Stimulated activated CD4-positive, alpha-beta T cell treated with anti-CD3 and anti-CD28 coated beads, Interleukin-12 subunit alpha, Interleukin-12 subunit beta, amount 100 ng/mL, for 24 hours (primary cell): ENCODE data around the gene CCDC17.

Experiments used
- DNase-seq, 2 experiments: peaks; one replicate each; pipeline ENCODE4 v3.0.0-alpha.2; 2020; ENCODE audit warnings: low read depth in 2 of 2

CCDC17 gene

DNA sequence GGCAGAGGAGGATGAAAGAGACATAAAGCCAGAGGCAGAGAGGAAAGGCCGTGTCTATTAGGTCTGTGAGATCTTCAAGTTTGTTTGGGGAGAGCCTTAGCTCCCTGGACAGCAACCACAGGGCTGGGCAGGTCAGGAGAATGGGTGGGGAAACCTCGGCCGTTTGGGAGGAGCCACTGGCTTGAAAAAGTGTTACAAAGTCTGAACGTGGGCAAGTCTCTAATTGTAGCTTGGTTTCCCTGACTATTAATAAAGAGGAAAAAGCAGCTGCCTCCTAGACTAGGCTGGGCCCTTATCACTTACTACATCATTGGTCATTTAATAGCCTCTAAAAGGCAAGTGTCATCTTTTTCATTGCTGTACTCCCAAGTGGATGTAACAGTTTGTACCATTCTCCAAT, at the start of gene CCDC17:
CCDC17 (minus strand) TSS at position 83 of the 400 bp plus-strand sequence. CDS start 145 bp downstream, outside the sequence.
- no peak for DNase-seq

DNA sequence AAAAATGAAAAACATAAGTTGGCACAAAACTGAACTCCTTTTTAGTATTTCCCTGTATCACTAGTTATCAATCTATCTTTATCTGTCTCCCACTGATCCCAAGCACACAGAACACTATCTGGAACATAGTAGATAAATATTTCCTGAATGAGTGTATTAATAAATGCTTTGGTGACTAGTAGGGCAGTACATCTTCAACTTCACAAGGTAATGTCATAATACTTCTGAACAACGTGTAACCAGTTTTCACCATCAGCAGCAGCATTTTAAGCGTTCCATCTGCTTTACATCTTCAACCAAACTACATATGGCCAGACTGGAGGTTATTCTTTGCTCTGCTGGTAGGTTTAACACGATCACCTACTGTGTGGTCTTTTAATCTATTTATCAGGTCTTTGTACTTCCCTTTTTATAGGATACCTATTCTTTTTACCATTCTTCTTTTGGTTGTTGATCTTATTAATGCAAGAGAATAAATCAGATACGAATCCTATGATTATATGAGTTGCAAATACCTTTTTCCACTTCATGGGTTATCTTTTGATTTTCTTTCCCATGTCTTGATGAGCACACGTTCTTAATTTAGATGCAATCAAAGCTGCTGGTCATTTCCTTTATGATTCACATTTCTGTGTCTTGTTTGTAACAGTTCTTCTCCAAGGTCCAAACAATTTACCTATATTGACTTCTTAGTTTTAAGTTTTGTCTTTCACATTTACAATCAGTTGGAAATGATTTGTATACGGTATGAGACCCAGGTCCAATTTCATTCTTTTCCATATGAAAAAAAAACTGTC, 46.2 kb upstream of the CCDC17 start:
- no peak for DNase-seq

DNA sequence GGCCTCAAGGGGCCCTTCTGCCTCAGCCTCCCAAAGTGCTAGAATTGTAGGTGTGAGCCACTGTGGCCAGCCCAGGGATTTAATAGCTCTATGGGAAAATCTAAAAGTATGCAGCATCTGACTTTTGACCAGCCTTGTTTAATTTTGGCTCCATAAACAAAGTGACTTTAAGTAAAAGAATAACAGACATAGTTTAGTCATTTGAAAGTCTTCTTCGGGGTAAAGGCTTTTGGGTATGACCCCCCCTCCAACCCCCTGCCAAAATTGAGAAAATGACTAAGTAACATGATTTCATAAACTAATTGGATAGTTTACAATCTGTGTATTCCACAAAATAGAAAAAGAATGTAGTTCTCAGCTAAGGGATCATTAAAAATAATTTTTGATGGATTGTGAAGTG, 45.5 kb upstream of the CCDC17 start:
- DNase-seq, result no peak

DNA sequence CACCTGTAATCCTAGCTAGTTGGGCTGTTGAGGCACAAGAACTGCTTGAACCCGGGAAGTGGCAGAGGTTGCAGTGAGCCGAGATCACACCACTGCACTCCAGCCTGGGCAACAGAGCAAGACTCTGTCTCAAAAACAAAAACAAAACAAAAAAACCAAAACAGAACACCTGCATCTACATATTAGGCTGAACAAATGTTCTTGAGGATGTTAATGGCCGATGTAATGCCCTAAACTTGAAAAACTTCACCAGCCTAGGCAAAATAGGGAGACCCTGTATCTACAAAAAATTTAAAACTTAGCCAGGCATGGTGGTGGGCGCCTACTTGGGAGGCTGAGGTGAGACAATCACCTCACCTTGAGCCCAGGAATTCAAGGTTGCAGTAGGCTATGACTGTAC, 44.7 kb upstream of the CCDC17 start:
- no peak for DNase-seq

DNA sequence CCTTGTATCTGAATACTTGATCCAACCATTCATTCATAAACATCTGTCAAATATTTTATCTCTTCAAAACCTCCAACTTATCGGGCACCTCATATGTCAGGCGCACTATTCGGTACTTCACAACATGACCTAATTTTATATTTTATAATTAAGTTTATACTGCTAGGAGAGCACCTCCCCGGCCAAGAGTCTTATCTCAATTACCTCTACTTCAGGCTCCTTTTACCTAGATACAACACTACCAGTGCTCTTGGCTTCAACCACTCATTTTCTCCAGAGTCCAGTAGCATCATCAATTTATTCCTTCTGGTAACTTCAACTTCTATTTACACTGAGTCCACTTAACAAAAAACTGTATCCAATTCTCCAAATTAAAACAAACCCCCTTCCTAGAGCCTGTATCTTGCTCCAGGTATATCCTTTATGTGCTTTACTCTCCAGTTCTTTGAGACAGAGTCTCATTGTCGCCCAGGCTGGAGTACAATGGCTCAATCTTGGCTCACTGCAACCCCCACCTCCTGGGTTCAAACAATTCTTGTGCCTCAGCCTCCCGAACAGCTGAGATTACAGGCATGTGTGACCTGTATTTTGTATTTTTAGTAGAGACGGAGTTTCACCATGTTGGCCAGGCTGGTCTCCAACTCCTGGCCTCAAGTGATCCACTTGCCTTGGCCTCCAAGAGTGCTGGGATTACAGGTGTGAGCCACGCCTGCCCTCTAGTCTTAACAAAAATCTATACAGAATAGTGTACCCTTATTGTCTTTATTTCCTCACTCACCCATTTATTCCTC, 43.7 kb upstream of the CCDC17 start:
- DNase-seq, result no peak

DNA sequence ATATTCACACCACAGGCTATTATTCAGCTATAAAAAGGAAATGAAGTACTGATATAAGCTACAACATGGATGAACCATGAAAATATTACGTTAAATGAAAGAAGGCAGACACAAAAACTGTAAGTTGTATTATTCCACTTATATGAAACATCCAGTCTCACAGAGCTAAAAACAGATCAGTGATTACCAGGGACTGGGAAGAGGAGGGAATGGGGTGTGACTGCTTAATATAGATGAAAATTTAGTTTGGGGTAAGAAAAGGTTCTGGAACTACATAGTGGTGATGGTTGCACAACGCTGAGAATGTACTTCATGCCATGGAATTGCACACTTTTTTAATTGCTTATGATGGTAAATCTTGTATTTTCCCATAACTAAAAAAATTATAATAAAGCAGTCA, 43.0 kb upstream of the CCDC17 start:
- no peak for DNase-seq

DNA sequence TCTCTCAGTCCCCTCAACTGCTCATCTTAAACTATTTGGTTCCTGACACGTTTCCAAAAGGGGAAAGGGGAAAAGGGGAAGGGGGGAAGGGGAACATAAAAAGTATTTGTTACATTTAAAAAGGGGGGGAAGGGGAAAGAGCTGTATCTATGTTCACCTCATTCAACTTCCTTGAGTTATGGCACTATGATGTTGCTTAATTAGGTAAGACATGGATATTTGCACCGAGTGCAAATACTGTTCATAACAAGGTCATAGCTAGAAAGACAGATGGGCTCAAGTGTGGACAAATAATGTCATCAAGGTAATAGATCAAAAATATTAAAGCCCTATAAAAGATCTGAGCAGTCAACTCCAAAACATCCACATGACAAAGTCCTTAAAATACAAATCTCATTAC, 36.5 kb upstream of the CCDC17 start:
- DNase-seq, result no peak

DNA sequence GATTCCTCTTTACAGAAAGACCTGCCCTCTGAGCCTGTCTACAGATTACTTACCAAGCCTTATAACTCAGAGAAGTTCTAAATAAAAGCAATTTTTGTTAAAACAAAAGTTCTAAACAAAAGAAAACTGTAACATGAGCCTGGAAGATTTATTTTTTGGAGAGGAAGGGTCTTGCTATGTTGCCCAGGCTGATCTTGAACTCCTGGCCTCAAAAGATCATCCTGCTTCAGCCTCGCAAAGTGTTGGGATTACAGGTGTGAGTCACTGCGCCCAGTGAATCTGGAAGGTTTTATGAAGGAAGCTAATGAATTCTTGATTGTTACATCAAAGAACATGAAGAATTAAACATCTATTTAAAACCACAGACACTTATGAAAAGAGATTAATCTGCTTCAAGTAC, 35.4 kb upstream of the CCDC17 start:
- no peak for DNase-seq

DNA sequence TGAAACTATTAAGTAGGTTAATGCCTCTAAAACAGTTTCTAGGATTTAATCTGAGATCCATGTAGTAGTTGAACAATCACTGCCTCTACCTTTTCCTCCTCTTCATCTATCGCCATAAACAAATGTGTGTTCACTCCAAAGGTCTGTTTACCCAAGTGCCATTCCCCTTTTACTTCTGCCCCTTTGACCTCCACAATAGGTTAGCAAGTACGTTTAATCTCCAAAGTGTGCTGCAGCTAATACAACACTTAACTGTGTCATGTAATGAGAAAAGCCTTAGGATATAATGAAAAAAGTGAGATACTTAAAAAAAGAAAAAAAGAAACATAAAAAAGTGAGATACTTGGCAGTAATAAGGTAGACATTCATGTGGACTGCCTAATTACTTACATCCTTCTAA, 34.3 kb upstream of the CCDC17 start:
- DNase-seq, result no peak

DNA sequence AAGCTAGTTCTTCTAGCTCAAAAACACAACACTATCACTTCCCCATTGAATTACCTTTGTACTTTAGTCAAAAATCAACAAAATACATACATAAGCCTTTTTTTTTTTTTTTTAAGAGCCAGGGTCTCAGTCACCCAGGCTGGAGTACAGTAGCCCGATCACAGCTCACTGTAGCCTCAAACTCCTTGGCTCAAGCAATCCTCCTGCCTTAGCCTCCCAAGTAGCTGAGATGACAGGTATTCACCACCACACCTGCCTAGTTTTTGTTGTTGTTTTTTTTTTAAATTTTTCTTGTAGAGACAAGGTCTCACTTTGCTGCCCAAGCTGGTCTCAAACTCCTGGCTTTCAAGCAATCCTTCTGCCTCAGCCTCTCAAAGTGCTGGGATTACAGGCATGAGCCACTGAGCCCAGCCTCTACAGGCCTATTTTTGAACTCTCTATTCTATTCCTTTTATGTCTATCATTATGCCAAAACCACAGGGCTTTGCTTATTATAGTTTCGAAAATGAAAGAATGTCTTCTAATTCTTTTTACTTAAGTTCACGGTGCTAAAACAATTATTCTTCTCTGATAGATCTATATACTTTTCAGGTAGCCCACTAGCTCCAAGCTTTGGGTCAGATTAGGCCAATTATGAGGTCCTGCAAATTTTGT, 32.8 kb upstream of the CCDC17 start:
- no peak for DNase-seq

DNA sequence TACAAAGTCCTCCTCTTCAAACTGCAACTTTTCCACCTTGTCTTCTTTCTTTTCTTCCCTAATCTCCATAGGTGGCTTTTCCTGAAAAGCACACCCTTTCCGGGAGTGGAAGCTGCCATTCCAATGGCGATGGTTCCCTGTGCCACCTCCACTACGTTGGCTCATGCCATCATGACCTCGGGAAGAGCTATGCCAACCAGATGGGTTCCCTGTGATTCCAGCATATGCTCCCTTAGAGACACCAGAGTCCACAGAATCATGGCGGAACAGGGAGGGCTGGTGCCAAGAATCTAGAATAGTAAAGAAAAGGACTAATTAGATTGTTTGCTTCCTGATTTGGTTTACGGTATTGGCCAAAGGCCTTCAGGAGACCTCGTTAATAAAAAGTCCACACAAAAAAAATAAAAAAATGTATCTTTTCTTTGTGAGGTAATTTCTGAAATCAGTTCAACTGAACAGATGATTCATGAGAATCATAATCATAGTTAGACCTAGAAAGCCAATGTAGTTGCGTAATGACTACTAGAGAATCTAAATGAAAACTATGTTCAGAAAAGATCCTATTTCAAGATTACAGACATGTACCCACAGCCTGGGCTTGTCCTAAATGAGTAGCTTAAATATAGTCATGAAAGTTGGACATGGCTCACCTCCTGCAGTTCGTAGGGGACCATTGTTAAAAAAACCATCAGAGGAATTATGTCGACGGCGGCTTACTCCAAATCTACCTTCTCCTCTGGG, 30.9 kb upstream of the CCDC17 start:
- DNase-seq, result no peak

DNA sequence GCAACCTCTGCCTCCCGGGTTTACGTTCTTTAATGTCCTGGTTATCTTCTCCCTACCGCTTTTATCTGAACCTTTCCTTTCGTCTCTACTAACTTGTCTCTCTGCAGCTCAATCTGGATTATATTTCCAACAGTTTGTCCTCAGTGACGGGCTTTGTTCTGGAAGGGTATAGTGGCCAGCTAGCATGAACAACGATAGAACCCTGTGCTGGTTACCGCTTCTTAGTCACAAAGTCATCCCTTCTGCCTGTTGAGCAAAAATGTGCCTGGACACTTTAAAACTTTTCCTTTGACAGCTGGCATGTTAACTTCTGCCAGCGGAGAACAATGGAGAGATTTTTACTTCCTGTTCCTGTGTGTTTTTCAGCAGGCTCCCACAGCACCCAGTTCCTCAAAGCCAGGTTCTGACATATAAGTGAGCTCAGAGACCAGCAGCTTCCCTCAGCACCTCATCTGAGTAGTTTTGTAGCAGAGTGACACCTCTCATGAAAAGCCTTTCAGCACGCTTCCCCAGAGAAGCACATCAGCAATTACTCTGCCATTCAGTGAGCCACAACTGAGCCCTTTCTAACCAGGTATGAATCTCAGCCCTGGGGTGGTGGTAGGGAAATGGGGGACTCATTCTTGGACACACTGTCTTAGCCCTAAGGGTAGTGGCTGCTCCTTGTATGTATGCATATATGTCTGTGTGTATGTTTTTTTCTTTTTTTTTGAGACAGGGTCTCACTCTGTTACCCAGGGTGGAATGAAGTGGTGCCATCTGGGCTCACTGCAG, 23.6 kb upstream of the CCDC17 start:
- no peak for DNase-seq

DNA sequence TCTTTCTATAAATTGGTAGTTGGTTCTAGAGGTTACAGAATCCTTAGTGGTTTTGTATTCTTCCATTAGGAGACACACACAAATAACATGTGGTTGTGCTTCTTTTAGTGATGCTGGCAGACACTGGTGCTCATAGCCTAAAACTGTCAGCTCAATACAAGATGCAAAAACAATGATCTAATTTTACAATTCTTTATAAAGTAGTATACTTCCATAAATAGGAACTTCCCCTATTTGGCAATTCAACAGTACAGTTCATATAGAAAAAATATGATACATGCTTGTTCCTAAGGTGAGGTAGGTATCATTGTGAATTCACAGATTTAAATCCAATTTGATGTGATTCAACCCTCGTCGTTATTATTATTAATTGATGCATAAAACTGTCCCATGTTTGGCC, 20.8 kb upstream of the CCDC17 start:
- no peak for DNase-seq

DNA sequence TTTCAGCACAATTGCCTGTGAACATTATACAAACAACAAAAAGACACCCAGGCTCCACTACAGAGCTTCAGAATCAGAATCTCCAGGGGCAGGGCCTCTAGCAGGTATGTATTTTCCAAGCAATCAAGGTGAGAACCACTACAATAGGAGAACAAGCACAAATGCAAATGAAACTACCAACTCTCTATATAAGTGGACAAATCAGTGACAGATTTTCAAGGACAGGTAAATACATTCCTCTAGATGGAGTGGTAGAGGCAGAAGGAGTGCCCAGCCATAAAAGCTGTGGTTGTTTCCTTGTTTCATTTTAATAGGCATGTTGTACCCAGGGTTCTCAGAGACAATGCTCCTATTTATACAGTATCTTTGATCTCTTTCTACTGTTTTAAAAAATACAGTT, 20.1 kb upstream of the CCDC17 start:
- no peak for DNase-seq

DNA sequence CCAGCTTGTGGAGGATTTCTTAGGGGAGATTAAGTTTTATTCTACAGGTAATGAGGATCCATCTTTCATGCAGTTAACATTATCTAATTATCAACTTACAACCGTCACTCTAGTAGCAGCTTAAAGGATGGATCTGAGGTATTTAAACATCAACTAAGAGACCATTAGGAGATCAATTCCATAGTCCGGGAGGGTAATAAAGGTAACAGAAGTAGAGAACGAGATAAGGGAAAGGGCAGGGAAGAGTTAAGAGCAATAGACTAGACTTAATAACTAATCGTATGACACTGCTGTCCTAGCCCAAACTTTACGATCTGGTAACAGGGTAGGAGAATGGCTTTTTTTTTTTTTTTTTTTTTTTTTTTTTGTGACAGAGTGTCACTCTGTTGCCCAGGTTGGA, 19.5 kb upstream of the CCDC17 start:
- no peak for DNase-seq

DNA sequence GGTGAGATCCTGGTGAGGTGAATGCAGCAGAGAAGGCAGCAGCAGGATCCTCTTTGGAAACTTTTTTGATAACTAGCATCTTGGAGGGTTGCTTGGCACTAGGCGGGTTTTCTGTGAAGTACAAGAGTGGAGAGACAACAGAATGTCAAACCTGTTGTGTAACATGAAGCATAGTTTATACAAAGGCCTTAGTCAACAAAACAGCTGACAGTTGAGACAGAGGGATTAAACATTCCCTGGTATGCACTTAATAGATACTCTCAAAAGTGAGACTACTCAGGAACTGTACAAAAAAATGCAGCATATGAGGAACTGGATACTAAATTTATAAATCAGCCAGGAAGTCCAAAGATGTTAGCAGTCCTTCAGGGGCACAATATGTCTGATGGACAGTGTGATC, 16.4 kb upstream of the CCDC17 start:
- no peak for DNase-seq

DNA sequence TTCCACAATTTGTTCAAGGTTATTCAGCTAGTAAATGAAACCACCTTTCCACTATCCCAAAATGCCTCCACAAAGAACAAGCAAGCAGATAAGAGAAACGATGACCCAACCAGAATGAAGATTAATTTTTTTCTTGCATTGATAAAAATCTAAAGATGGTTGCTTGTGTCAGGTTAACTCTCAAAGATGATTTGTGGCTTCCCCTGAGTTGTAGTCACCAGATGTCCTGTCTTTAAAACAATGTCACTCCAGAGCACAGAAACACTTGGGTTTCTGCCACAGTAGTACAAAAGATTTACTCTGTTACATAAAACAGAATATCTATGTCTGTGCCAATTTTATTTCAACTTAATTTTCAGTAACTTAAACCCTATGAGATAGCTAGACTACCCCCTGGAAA, 11.4 kb upstream of the CCDC17 start:
- DNase-seq, result no peak

DNA sequence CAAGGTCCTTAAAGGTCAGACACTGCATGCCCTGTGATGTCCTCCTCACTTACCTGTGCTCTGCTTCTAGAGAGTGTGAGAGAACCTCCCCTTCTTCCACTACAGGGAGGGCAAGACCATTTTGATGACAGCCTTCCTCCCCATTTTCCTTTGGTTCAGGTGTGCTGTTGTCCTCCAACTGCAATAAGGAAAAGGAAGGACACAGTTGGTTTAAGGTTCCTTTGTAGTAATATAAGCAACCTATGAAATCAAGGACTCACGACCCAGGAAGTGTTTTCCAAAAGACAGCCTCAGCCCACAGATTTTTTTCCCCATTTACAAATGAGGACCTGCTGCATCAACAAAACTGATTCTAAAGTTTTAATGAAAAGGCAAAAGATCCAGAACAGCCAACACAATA, 6.6 kb upstream of the CCDC17 start:
- DNase-seq, result no peak

DNA sequence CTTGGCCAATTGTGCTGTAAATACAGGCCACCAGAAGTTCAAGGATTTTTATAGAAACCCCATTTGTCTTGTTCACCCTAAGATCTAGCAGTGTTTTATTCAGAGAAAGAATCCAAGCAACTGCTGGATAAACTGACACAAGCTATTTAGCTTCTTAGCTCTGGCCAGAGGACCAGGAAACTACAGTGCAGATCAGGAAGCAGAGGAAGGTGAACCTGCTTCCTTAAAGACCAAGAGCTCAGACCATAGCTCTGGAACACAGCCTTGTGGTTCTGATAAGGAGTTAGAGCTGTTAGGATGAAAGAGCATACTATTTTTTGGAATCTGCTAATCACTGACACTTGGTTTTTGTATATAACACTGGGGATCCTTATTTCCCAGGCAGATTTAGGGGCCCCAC, 5.2 kb upstream of the CCDC17 start:
- no peak for DNase-seq

DNA sequence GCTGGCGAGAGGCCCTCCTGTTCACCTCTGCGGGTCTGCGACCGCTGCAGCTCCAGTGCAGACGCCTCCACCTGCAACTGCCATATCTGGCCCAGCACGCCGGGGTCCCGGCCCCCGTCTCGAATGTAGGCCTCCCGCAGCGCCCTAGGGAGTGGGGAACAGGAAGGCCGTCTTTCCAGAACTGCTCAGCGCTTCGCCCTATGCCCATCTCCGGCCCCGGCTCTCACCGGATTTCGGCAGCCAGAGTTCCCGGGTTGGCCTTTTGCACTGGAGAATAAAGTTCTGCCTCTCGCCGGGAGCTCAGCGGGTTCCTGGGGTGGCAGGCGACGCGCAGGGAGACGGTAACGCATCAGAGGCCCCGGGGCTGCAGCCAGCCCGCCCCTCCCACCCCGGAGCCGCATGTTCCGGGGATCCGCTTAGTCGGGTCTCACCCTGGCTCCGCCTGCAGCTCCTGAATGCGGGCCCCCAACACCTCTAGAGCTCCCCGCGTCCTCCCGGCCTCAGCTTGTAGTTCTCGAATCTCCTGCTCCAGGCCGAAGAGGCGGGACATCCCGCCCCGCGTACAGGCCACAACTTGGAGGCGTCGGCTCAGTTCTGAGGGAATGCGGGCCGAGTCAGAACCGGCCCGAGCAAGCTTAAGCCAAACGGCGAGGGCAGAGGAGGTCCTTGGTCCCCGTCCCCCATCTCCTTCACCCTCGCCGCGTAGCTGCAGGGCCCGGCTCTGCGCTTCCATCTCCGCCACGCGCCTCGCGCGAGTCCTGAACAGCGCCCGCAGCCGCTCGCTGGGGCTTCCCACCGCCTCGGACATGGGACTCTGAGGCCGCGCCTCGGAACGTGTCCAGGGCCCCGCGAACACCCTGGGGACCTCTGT, 1.1 kb downstream of the CCDC17 start:
- no peak for DNase-seq
